AG10803 (cell line): ENCODE results near the gene KSR1.
"Not testable (repeated sequence)": the region's sequence is repeated elsewhere in the genome, so short reads cannot be mapped to it uniquely, and the experiment has no call there.

Experiments
- DNase-seq: peaks from one replicate; pipeline ENCODE4 v3.0.0; 2010; ENCODE audit warnings: low read depth
- H3K4me3 ChIP-seq: 2 replicates; pipeline ENCODE4 v1.5.1; 2011; ENCODE audit warnings: mild to moderate bottlenecking, low read length, control low read depth
- TF ChIP-seq, protein P1 (sequence below): conservative IDR thresholded peaks from 2 replicates; pipeline ENCODE4 v1.5.1; 2011; ENCODE audit warnings: mild to moderate bottlenecking, low read length, control low read depth, inconsistent platforms

Gene KSR1

GRCh38 chr17:27640790-27641189 is 184.5 kb downstream of the KSR1 start:
- H3K4me3 ChIP-seq, result no peak overlapping the region
- TF ChIP-seq, protein P1, sequence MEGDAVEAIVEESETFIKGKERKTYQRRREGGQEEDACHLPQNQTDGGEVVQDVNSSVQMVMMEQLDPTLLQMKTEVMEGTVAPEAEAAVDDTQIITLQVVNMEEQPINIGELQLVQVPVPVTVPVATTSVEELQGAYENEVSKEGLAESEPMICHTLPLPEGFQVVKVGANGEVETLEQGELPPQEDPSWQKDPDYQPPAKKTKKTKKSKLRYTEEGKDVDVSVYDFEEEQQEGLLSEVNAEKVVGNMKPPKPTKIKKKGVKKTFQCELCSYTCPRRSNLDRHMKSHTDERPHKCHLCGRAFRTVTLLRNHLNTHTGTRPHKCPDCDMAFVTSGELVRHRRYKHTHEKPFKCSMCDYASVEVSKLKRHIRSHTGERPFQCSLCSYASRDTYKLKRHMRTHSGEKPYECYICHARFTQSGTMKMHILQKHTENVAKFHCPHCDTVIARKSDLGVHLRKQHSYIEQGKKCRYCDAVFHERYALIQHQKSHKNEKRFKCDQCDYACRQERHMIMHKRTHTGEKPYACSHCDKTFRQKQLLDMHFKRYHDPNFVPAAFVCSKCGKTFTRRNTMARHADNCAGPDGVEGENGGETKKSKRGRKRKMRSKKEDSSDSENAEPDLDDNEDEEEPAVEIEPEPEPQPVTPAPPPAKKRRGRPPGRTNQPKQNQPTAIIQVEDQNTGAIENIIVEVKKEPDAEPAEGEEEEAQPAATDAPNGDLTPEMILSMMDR, result no peak
- DNase-seq, result no peak

- peak; percentile 38 for DNase-seq
- TF ChIP-seq, protein P1, result no peak
Observed at GRCh38 chr17:27644586-27644985, 188.3 kb downstream of the KSR1 start.

GRCh38 chr17:27645621-27646020 is 189.4 kb downstream of the KSR1 start:
- not testable (repeated sequence) for H3K4me3 ChIP-seq, DNase-seq

More at GRCh38 chr17:27644586-27644985, 188.3 kb downstream of the KSR1 start:
- no peak overlapping the region for H3K4me3 ChIP-seq

- no peak for DNase-seq
- TF ChIP-seq, protein P1, result no peak
Observed at GRCh38 chr17:27646232-27646631, 190.0 kb downstream of the KSR1 start.

DNA sequence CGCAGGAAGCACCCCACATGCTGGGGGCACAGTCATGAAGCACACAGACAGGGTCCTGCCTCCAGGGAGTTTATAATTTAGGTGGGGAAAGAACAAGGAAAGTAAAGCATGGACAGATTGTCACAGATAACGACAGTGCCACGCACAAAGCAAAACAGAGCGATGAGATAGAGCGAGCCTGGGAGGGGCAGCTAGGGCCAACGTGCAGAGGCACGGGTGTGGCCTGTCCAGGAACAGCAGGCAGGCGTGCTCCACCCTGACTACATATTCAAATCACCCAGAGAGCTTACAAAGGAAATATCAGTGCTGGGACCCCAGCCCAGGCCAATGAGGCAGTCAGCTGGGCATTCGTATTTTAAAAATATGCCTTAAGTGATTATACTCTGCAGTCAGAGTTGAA is 191.5 kb downstream of the KSR1 start:
- no peak overlapping the region for H3K4me3 ChIP-seq
- DNase-seq, result no peak
- TF ChIP-seq, protein P1, result no peak

More at GRCh38 chr17:27646232-27646631, 190.0 kb downstream of the KSR1 start:
- no peak overlapping the region for H3K4me3 ChIP-seq

DNA sequence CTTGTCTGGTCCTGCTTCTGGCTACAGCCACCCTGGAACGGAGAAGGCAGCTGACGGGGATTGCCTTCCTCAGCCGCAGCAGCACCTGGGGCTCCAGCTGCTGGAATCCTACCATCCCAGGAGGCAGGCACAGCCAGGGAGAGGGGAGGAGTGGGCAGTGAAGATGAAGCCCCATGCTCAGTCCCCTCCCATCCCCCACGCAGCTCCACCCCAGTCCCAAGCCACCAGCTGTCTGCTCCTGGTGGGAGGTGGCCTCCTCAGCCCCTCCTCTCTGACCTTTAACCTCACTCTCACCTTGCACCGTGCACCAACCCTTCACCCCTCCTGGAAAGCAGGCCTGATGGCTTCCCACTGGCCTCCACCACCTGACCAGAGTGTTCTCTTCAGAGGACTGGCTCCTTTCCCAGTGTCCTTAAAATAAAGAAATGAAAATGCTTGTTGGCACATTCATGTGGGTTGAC is 192.9 kb downstream of the KSR1 start:
- not testable (repeated sequence) for DNase-seq, H3K4me3 ChIP-seq

DNA sequence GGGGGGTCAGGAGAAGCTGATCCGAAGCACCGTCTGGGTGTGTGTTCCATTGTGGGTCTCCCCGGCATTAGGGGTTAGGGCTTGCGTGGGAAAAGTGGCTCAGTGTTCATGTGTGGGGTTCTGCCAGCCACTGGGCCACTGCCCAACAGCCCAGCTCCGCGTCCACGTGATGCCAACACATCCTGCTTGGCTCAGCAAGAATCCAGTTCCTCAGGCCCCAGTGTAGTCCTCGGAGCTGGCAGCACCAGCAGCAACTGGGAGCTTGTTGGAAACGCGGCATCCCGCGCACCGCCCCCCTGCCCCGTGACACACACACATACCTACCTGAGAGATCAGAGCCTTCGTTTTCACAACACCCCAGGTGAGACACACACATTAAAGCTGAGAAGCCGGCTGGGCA is 193.7 kb downstream of the KSR1 start:
- H3K4me3 ChIP-seq, result no peak overlapping the region
- TF ChIP-seq, protein P1, result no peak
- DNase-seq, result no peak

GRCh38 chr17:27650836-27651235 is 194.6 kb downstream of the KSR1 start:
- no peak for DNase-seq
- TF ChIP-seq, protein P1, result no peak
- H3K4me3 ChIP-seq, result no peak overlapping the region
